ENCODE data around the gene PAPPA. TPM values are rescaled to one million over a fixed set of nuclear protein-coding genes. Genes with fewer than 3 reads are reported as not detected.

Gene PAPPA
- total and polyA plus RNA-seq, 11 donors = 0.23 to 8.5 (median 2.1) TPM

DNA sequence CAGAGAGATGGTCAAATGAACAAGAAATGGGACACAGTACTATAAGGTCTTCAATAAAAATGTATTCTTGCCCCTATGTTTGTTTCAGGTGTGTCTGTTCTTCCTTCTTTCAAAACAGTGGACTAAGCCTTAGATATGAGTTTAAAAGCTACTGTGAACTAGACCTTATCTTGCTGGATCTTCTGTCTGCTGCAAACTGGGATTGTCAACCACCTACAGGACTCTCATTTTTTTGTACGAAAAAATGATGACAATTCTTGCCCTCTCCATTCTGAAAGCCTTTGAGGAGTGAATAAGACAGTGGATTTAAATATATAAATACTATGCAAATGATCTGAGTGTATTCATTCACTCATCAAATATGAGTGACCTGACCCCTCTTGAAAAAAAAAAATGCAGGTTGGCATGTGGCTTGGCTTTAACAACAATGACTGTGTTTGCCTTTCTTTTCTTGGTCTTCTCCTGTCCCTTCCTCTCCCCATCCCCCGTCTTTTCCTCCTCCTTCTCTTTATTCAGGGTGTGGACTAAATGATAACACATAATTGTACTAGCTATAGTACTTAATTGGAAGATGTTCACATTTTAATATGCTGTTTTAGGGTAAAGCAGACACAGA is 298.0 kb downstream of the PAPPA start:
- WGBS, 4 donors = 79 to 90% (median 86%) methylated on average over 2 of the region's 2 CpGs
- H3K9me3 ChIP-seq = peaks cover 0 to 8% (median 4%) of the 10 kb centered on the region in 12 donors
- H3K4me1 ChIP-seq = peaks cover 0 to 4% (median 0%) of the 10 kb centered on the region in 12 donors
- H3K36me3 ChIP-seq = no peaks in the 10 kb centered on the region
- TF ChIP-seq, protein P1, sequence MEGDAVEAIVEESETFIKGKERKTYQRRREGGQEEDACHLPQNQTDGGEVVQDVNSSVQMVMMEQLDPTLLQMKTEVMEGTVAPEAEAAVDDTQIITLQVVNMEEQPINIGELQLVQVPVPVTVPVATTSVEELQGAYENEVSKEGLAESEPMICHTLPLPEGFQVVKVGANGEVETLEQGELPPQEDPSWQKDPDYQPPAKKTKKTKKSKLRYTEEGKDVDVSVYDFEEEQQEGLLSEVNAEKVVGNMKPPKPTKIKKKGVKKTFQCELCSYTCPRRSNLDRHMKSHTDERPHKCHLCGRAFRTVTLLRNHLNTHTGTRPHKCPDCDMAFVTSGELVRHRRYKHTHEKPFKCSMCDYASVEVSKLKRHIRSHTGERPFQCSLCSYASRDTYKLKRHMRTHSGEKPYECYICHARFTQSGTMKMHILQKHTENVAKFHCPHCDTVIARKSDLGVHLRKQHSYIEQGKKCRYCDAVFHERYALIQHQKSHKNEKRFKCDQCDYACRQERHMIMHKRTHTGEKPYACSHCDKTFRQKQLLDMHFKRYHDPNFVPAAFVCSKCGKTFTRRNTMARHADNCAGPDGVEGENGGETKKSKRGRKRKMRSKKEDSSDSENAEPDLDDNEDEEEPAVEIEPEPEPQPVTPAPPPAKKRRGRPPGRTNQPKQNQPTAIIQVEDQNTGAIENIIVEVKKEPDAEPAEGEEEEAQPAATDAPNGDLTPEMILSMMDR (IDR thresholded peaks at IDR 0.05) = no peak
- no peak for TF ChIP-seq POLR2A (IDR thresholded peaks at IDR 0.05)
- DNase-seq (no peak), ATAC-seq (no peak)
- no peak overlapping the region for H3K4me3 ChIP-seq
- intact Hi-C loops (cut with DNase I) = no loop called here
- no peak overlapping the region for H3K27ac ChIP-seq
- H3K27me3 ChIP-seq = no peaks in the 10 kb centered on the region
